Measurements from ENCODE around the gene CSMD2.

DNA sequence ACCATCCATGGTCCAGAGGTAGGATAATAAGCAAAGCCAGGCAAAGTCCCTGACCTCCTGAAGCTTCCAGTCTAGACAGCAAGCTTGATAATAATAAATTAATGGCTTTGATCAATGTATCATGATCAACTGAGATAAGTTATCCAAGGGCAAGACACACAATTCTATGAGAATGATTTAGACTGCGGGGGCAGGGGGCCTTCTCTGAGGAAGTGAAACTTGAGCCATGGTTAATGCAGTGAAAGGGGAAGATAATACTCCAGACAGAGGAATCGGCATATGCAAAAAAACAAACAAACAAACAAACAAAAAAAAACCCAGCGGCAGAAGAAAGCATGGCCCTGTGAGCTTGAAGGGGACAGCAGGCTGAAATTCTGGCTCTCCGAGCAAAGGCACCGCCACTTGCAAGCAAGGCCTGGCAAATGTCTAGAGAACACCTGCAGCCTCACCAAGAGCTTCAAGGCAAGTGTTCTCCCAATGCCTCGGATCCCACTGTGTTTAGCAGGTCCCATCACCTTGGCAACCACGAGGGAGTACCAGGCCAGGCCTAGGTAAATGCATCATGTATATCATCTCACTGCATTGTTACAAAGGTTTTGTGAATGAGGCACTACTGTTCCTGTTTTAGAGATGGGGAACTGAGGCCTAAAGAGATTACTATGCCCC lies 24.9 kb downstream of the CSMD2 start:
- TF ChIP-seq, protein P1, sequence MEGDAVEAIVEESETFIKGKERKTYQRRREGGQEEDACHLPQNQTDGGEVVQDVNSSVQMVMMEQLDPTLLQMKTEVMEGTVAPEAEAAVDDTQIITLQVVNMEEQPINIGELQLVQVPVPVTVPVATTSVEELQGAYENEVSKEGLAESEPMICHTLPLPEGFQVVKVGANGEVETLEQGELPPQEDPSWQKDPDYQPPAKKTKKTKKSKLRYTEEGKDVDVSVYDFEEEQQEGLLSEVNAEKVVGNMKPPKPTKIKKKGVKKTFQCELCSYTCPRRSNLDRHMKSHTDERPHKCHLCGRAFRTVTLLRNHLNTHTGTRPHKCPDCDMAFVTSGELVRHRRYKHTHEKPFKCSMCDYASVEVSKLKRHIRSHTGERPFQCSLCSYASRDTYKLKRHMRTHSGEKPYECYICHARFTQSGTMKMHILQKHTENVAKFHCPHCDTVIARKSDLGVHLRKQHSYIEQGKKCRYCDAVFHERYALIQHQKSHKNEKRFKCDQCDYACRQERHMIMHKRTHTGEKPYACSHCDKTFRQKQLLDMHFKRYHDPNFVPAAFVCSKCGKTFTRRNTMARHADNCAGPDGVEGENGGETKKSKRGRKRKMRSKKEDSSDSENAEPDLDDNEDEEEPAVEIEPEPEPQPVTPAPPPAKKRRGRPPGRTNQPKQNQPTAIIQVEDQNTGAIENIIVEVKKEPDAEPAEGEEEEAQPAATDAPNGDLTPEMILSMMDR (conservative IDR thresholded peaks at IDR 0.05; ENCODE audit: low read depth in 2 of 2): no peak
- no peak for TF ChIP-seq POLR2AphosphoS5 (IDR thresholded peaks at IDR 0.05; ENCODE audit: low read depth)
- TF ChIP-seq ZNF331 (CRISPR knock-in tag; IDR thresholded peaks at IDR 0.05; ENCODE audit: low read depth): no peak
- TF ChIP-seq EZH2phosphoT487 (IDR thresholded peaks at IDR 0.05; ENCODE audit: unreplicated experiment): no peak
- TF ChIP-seq EZH2 (IDR thresholded peaks at IDR 0.05; ENCODE audit: low read depth, unreplicated experiment): no peak
